ENCODE measurements around the gene PTK7. TPM values are rescaled to one million over a fixed set of nuclear protein-coding genes. Genes with fewer than 3 reads are reported as not detected.

PTK7 gene
- total and polyA plus RNA-seq, 2 of the 8 experiments (the other 6 are each of a cell fraction or from before 2014, with no cell fraction given): 110 to 138 TPM

DNA sequence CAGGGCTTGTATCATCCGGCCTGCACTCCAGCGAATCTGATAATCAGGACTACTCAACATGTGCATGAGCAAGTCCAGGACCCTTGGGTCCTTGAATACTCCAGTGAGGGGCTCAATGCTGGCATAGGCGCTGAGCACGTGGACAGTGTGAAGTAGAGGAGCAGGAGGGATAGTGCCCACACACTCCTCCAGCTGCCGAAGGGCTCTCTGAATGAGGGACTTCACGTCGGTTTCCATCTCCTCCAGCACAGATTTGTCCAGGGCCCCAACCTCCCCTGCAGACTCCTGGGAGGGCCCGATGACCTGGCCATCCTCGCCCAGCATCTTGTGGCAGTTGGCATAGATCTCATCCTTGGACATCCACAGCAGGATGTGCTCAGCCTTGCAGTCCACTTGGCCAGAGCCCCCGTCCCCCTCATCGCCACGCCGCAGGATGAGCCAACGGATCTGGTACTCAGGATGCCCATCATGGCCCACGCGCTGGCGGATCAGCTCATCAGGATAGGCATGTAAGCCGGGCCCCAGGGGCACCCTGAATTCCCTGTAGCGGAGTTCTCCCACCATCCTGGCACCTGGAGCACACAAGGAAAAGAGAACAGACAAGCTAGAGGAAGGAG lies 23.8 kb upstream of the PTK7 start:
- peaks cover 1 to 4% of the 10 kb centered on the region in 2 experiments for H4K20me1 ChIP-seq (replicated peaks in 1 of 2; ENCODE audit: control insufficient read depth in 1 of 2, insufficient read depth in 2 of 2, low read length in 2 of 2)
- no peak overlapping the region for H3K18ac ChIP-seq (ENCODE audit: extremely low read depth, low read length)
- H3K36me3 ChIP-seq (ENCODE audit: control insufficient read depth in 2 of 4, insufficient read depth in 4 of 4, low read length in 3 of 4): peaks cover 5 to 26% (median 19%) of the 10 kb centered on the region in 4 experiments; a peak in 7 of 8 replicates
- no peak for FAIRE-seq
- H3K27ac ChIP-seq (ENCODE audit: low read depth, low read length): no peak overlapping the region
- 0 out of 2 replicates have a peak overlapping the region, but pooled peaks have one; percentile 92 for H2BK5ac ChIP-seq (ENCODE audit: low read depth, low read length)
- H4K8ac ChIP-seq (ENCODE audit: extremely low read depth, insufficient read depth, low read length): no peak overlapping the region; the same call in 1 of the 2 replicates
- peak overlapping the region; percentile 72 to 91 (median 78); a peak in 6 of 8 replicates for H3K4me3 ChIP-seq (ENCODE audit: extremely low read depth in 1 of 4, insufficient read depth in 2 of 4, low read depth in 3 of 4, low read length in 4 of 4)
- no peak for TF ChIP-seq MAFK (IDR thresholded peaks at IDR 0.05; ENCODE audit: low read depth, low read length)
- TF ChIP-seq TAF7 (optimal IDR thresholded peaks at IDR 0.05; ENCODE audit: borderline replicate concordance, low read depth, low read length): no peak
- H2BK15ac ChIP-seq (ENCODE audit: low read length): no peak overlapping the region
- H3K9ac ChIP-seq (replicated peaks in 1 of 4; ENCODE audit: extremely low read depth in 1 of 4, low read depth in 3 of 4, low read length in 3 of 4): peak overlapping the region in 1 of 4 experiments; percentile 88; a peak in 1 of 7 replicates
- peaks cover 0 to 10% (median 5%) of the 10 kb centered on the region in 4 experiments; a peak in 4 of 7 replicates for H3K4me1 ChIP-seq (replicated peaks in 1 of 4; ENCODE audit: control insufficient read depth in 3 of 4, insufficient read depth in 4 of 4, low read length in 3 of 4)
- peaks cover 7% of the 10 kb centered on the region for H3K23me2 ChIP-seq (ENCODE audit: low read depth, low read length)
- ChIA-PET POLR2A (ENCODE audit: partially characterized antibody) (interaction anchor here (0.8 to 29.7 kb wide), 9 partner anchors 9 to 87 kb away, joined by 3 to 584 read pairs (median 3); partner anchors contain the start of genes KLHDC3, MEA1, PTK7 and RRP36), CTCF (ENCODE audit: partially characterized antibody) (interaction anchor here (0.6 to 1.2 kb wide), 2 partner anchors 30 to 74 kb away, joined by 3 read pairs; no protein-coding TSS in a partner anchor)
- peak overlapping the region; percentile 7; the same call in 1 of the 2 replicates for H2AK5ac ChIP-seq (ENCODE audit: low read depth, low read length)
- no peak overlapping the region for H2BK120ac ChIP-seq (replicated peaks; ENCODE audit: low read depth, low read length)
- no peak overlapping the region for H3K14ac ChIP-seq (ENCODE audit: insufficient read length)
- no peak overlapping the region for H3K56ac ChIP-seq (replicated peaks; ENCODE audit: insufficient read length, low read depth, low read length)
- H3K79me2 ChIP-seq (ENCODE audit: control insufficient read depth in 1 of 2, insufficient read depth in 2 of 2, low read length in 2 of 2): no peaks in the 10 kb centered on the region
- peak overlapping the region; percentile 1 for H4K91ac ChIP-seq (replicated peaks; ENCODE audit: insufficient read length, low read length)
- no peak overlapping the region for H2AFZ ChIP-seq (ENCODE audit: low read length)
- no peaks in the 10 kb centered on the region for H3K9me3 ChIP-seq (ENCODE audit: insufficient read depth in 2 of 2, low read depth in 1 of 2, low read length in 1 of 2)
- peaks cover 6% of the 10 kb centered on the region for H3K79me1 ChIP-seq (ENCODE audit: low read depth, low read length)
- no peak overlapping the region for H3K23ac ChIP-seq (ENCODE audit: insufficient read length)
- DNase-seq (ENCODE audit: low read depth in 1 of 2, low spot score in 2 of 2): no peak
- H3K27me3 ChIP-seq (replicated peaks in 1 of 4; ENCODE audit: control insufficient read depth in 3 of 4, extremely low read depth in 1 of 4, insufficient read depth in 3 of 4, low read length in 3 of 4): no peaks in the 10 kb centered on the region
- peak overlapping the region; percentile 83 to 97 for H3K4me2 ChIP-seq (ENCODE audit: insufficient read depth in 1 of 2, low read depth in 2 of 2, low read length in 2 of 2)
- WGBS, 2 experiments (ENCODE audit: extremely low coverage in 1 of 2, insufficient coverage in 1 of 2, insufficient read length in 1 of 2, insufficient replicate concordance in 2 of 2, low coverage in 1 of 2, low lambda C conversion rate in 2 of 2, missing lambda C conversion rate in 1 of 2): 82% methylated on average over 18 of the region's 19 CpGs; no CpG with 5 or more reads in 1 of the 2 experiments
- peak overlapping the region; percentile 33 for H3K4ac ChIP-seq (replicated peaks; ENCODE audit: insufficient read length, low read depth, low read length)
- H4K5ac ChIP-seq (ENCODE audit: insufficient read length, low read depth, low read length): no peak overlapping the region
- H2BK20ac ChIP-seq (ENCODE audit: low read length): no peak overlapping the region
- H2BK12ac ChIP-seq (ENCODE audit: low read depth, low read length): 0 out of 2 replicates have a peak overlapping the region, but pooled peaks have one; percentile 46
